ENCODE results near the gene PRKAR1B.

Gene PRKAR1B

DNA sequence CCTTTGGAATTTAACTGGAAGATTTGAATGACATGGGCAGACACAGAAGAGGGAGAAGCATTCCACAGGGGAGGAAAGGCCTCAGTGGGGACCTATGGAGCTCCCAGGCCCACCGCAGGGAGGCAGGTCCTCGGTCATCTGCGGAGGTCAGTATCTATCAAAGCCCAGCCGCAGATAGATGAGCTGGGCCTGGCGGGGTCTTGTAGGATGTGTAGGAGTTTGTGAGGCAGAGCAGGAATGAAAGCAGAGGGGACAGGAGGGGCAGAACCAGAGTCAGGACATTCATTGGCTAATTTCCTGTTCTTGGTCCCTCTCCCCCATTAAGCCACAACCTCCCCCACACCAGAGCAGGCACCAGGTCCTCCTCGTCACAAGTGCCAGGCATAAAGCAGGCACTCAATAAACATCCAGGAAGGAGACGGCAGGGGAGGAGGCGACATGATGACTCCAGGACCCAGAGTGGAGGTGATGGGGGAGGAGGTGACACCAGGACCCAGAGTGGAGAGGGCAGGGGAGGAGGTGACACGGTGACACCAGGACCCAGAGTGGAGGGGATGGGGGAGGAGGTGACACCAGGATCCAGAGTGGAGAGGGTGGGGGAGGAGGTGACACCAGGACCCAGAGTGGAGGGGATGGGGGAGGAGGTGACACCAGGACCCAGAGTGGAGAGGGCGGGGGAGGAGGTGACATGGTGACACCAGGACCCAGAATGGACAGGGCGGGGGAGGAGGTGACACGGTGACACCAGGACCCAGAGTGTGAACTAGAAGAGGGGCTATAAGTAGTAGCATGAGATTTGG lies 123.7 kb downstream of the PRKAR1B start:
- DNase-seq (ENCODE audit: low read depth) = no peak

- no peak for DNase-seq (ENCODE audit: low read depth)
These were observed 124.5 kb downstream of the PRKAR1B start for GRCh38 chr7:602341-603141.

GRCh38 chr7:601595-602340 lies 125.3 kb downstream of the PRKAR1B start:
- peak; percentile 67 for DNase-seq (ENCODE audit: low read depth)

DNA sequence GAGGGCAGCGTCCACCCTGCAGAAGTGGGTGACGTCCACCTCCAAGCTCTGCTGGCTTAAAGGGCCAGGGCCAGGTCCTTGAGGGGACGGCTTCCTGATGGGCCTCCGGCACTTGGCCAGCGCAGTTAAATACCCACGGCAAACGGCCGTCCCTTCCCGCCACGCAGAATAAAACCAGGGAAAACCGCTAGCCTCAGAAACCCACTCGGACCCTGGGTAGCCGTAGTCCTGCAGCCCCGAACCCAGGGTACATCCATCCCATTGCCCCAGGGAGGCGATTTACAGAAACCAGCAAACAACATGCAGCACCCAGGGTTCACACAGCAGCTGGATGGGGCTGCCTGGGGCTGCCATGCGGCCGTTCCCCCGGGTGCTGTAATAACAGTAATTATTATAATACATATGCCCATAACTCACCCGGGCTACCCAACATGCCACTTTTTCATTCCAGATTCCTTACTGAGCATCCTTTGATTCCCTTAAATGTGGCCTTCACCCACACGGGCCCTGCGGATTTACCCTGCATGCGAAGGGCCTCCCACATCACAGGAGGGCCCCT lies 126.0 kb downstream of the PRKAR1B start:
- no peak for DNase-seq (ENCODE audit: low read depth)

GRCh38 chr7:600149-601035 lies 126.7 kb downstream of the PRKAR1B start:
- DNase-seq (ENCODE audit: low read depth) = no peak

DNA sequence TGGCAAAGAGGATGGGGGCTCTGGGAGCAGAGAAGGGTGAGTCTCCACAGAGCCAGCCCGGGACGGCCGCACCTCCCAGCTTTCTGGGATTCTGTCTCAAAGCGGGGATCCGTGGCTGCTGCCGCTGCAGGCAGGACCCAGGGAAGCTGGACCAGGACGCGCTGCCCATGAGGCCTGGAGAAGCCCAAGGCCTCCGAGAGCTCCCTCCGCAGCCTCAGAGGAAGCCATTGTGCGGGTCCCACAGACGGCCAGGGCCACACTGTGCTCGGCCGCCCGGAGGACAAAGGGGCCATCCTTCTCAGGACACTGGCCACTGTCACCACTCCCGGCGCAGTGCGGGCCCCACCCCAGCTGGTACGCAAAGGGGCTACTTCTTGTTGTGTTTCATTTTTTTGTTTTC lies 128.2 kb downstream of the PRKAR1B start:
- DNase-seq (ENCODE audit: low read depth) = no peak

DNA sequence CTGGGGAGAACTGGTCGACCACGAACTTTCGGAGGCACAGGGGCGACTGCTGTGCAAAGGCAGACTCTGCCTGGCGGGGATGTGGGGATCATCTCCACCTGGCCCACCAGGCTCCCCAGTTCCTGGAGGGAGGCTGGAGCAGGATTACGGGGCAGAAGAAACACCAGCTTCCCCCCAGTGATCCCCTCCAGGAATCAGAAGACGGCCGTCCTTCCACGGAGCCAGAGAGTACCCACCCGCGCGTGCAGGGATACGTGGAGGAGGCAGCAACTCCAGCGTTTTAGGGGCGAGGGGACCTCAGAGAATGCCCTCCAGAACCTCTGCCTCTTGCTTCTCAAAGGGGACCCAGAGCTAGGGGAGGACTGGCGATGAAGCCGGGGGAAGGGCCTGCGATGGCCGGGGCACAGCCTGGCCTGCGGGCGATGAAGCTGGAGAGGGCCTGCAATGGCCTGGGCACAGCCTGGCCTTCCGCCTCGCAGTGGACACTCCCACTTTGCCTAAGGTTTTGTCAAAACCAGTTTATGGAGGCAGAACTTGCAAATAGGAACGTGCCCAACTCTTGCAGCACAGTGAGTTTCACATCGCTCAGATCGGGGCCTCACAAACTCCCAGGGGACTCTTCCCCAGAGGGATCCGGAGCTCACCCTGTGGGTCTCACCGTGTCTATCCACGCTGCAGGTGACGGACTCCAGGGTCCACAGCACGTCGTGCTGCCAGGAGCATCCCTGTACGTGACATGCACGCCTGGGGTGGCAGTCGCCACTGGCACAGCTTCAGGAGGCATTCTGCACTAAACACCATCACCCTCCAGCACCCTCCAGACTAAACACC lies 129.5 kb downstream of the PRKAR1B start:
- no peak for DNase-seq (ENCODE audit: low read depth)

GRCh38 chr7:596819-597182 lies 130.3 kb downstream of the PRKAR1B start:
- DNase-seq (ENCODE audit: low read depth) = no peak

GRCh38 chr7:596071-596818 lies 130.8 kb downstream of the PRKAR1B start:
- DNase-seq (ENCODE audit: low read depth) = no peak

DNA sequence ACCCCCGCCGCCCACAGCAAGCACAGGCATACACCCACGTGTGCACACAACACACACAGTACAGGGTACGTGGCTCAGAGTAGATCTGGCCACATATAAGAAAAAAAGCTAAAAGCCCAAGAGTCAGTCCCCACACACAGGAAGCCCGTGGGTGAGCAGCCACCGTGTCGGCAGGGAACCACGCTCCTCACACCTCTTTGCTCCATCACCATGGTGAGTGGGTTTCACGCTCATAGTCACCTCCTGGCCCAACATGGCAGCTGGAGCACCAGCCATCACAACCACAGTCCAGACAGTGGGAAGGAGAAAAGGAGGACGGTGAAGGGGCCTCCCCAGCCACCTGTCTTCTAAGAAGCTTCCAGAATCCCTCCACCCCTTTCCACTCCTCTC lies 131.5 kb downstream of the PRKAR1B start:
- DNase-seq (ENCODE audit: low read depth) = no peak

- DNase-seq (ENCODE audit: low read depth) = no peak
These were observed 132.0 kb downstream of the PRKAR1B start for GRCh38 chr7:594920-595620.

GRCh38 chr7:594212-594913 lies 132.7 kb downstream of the PRKAR1B start:
- no peak for DNase-seq (ENCODE audit: low read depth)

- no peak for DNase-seq (ENCODE audit: low read depth)
These were observed 133.6 kb downstream of the PRKAR1B start for GRCh38 chr7:593324-594115.

DNA sequence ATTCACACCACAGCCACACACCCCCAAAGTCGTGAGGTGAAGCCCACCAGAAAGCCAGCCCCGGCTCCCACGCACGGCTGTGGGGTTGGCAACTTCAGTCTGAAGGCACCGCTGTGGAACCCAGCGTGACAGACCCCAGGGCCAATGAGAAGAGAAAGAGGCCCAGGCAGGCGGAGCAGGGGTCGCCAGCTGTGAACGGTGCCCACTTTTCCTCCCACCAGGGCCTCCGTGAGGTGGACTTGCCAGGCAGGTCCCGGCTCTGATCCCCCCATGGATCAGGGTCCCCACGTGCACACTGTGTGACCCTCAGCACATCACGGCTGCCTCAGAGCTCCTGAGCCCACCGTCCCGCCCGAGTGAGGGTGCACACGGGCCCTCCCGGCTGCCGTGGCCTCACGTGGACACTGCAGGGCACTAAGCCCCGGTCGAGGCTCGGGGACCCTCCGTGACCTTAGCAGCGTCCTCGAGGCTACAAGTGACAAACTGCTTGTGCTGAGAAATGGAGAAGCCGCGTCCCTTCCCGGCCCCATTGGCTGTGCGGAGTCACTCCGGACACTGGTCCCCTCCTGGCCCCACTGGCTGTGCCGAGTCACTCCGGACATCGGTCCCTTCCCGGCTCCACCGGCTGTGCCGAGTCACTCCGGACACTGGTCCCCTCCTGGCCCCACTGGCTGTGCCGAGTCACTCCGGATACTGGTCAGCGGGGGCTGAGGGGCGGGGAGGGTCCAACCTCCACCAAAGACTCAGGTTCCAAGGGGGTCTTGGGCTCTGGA lies 135.0 kb downstream of the PRKAR1B start:
- DNase-seq (ENCODE audit: low read depth) = no peak

GRCh38 chr7:590731-591551 lies 136.1 kb downstream of the PRKAR1B start:
- DNase-seq (ENCODE audit: low read depth) = no peak
